Measurements from ENCODE around the gene ODAD4.
"Not testable (repeated sequence)": the region's sequence is repeated elsewhere in the genome, so short reads cannot be mapped to it uniquely, and the experiment has no call there.

Gene ODAD4

DNA sequence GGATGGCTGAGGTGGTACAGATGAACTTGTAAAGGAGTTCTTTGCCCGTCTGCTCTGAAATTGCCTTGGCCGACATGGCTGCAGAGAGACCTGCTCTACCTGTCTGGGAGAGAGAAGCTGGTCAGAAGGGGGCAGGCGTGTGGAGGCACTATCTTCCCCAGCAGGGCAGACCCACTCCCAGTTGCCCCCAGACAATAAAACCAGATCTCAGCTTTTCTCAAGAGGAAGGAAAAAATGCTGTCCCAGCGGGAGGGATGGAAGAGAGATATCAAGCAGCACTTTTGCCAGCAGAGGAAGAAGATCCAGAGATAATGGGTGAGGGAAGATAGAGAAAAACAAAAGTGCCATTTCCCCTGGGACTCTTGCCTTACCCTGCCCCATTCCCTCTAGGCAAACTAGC lies 16.6 kb upstream of the ODAD4 start:
- no peak for DNase-seq (ENCODE audit: low read depth in 1 of 2, low spot score in 1 of 2)

DNA sequence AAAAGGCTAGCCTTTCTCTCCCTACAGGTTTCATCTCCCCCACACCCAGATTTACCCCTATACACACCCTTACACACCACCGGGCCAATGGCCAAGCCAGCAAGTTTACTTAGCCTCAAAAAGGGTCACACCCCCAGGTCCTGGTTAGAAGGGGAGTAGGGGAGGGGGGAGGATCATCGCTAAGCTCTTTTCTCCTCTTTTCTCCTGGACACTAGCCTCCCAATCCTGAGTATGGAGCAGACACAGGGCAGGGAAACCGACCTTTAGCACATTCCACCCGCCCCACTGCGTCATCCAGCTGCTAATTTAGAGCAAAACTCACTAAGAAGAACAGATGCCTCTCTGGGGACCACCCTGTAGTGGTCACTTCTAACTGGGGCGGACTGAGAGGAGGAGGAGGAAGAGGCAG lies 16.1 kb upstream of the ODAD4 start:
- DNase-seq (ENCODE audit: low read depth in 1 of 2, low spot score in 1 of 2), result no peak

DNA sequence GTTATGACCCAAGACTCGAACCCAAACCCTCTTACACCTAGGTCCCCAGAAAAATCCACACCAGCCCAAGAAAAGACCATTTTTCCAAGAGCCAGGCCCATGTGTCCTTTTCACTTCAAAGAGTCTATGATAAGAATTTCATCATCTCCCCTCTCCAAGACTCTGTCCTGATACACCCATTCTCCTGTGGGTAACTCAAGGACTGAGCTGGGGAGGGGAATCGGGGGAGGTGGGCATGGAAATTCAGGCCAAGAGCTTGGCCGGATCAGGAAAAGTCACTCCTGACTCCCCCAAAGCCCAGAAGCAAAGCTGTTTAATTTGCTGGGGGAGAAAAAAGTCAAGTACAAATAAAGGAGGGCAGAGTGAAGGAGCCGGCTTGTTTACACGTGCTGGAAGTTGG lies 15.4 kb upstream of the ODAD4 start:
- DNase-seq (ENCODE audit: low read depth in 1 of 2, low spot score in 1 of 2), result no peak

DNA sequence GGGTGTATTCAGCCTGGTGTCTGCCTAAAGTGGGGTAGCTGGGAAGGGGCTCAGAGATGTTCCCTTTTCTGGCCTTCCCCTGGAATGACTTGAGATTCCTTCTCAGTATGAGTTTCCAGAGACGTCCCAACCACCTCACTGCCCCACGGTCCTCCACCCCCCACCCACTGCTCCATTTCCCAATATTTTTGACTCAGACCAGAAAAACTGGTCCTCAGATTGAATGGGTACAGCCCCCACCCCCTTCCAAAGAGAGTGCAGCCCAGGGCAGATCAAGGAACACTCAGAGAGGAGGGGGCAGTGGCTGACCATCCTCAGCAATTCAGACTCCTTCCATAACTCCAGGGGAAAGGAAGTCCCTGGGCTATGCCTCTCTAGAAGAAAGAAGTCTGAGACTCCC lies 14.9 kb upstream of the ODAD4 start:
- DNase-seq (ENCODE audit: low read depth in 1 of 2, low spot score in 1 of 2), result no peak

DNA sequence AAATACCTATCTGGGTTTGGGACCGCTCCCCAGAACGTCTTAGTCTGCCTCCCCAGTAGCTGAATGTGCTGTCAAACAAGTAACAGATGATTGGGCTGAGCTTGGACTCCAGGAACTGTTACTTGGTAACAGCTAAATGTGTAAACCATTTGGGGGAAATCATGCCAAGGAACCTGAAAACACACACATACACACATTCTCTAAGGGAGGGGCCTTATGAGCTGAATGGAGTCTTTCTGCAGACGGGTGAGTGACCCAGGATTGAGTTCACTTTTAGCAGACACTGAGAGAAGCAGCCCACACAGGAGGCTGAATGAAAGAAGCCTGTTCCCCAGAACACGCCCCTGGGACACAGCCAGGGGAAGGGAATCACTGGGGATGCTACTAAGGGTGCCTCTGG lies 13.2 kb upstream of the ODAD4 start:
- DNase-seq (ENCODE audit: low read depth in 1 of 2, low spot score in 1 of 2), result no peak

DNA sequence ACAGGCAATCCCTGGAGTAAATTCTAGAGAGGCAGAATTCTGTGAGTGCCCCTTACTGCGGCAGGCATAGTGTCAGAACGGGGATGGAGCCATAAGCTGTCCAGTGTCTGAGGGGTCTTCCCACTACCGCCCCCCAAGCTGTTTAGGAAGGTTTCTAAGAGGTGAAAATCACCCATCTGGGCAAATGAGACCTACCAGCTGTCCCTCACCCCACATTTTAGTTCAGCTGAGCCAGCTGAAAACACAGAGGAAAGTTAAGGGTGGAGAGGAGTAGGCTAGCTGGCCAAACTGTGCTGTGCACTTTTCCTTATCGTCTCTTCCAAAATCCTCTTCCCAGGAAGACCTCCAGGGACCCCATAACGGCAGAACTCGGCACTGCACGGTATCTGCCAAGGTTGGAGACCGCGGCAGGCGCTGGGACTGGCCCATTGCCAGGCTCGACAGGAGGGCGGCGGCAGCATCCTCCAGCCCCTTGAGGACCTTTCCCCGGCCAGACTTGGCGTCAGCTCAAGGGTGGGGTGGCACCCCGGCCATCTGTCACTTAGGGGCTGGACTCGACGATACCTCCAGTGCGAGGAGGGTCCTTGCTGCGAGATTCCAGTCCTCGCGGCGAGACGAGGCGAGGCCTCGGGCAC lies 12.6 kb upstream of the ODAD4 start:
- peak in 1 of 2 donors; percentile 20 for DNase-seq (ENCODE audit: low read depth in 1 of 2, low spot score in 1 of 2)

DNA sequence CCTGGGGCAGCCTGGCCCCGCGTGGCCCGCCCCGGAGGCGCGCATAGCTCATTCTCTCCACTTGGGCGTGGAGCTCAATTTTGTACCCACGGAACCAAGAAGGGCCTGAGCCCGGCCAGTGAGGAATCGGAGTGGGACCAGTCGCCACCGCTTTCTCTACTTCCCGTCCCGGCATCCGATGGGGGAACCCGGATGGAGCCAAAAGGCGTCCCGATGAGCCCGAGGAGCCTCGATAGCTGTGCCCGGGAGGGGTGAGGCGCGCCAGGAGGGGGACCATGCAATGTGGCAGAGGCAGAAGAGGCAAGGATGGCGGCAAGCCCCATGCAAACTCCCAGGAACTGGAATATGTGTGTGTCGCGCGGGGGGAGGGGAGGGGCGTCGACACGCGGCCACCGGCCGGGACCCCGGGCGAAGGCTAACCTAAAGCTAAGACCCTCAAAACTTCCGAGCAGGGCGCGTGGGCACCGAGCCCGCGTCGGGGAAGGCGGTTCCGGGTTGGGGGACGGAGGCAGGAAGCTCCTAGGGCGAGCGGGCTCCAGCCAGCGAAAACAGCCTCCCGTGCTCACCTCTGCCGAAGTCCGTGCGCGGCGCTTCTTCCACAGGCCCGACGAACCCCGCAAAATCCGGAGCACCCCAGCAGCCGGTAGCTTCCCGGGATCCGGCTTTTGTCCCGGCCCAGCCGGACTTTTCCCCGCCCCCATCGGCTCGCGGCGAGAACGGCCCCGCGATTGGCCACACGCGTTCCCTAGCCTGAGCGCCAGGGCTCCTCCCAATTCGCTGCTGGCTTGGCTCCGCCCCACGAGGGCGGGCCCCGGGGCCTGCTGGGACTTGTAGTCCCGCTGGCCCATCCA lies 11.9 kb upstream of the ODAD4 start, which contains the start of gene ACLY:
Gene ACLY, minus strand, starts transcription at position 638 of the 851 bp plus-strand sequence. CDS start 5,078 bp downstream, outside the sequence.
- DNase-seq (ENCODE audit: low read depth in 1 of 2, low spot score in 1 of 2), result peak; percentile 86 to 94

DNA sequence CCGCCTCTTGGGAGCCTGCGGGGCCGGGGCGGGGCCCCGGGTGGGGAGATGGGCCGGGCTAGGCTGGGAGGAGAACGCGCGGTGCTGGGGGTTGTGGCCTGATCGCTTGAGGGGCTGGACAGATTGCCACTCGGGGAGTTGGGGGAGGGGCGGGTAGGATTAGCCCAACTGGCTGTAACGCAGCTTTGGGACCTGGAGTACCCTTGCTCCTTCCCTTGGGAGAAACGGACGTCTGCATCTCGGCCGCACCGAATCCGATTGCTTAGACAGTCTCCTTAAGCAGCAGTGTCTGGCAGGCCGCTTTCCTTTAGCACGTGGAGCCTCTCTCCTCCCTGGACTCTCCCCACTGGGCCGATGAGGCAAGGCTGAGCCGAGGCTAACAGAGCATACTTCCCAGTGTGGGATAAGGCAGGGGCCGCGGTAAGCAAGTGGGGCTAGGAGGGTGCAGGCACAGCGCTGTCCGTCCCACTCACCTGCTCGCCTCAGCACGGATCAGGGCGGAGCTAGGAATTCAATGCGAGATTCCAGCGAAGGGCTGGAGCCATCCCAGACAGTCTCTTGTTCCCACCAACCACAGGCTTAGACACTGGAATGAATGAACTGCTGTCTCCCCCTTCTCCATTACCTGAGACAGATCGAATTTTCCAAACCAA lies 11.1 kb upstream of the ODAD4 start:
- no peak for DNase-seq (ENCODE audit: low read depth in 1 of 2, low spot score in 1 of 2)

DNA sequence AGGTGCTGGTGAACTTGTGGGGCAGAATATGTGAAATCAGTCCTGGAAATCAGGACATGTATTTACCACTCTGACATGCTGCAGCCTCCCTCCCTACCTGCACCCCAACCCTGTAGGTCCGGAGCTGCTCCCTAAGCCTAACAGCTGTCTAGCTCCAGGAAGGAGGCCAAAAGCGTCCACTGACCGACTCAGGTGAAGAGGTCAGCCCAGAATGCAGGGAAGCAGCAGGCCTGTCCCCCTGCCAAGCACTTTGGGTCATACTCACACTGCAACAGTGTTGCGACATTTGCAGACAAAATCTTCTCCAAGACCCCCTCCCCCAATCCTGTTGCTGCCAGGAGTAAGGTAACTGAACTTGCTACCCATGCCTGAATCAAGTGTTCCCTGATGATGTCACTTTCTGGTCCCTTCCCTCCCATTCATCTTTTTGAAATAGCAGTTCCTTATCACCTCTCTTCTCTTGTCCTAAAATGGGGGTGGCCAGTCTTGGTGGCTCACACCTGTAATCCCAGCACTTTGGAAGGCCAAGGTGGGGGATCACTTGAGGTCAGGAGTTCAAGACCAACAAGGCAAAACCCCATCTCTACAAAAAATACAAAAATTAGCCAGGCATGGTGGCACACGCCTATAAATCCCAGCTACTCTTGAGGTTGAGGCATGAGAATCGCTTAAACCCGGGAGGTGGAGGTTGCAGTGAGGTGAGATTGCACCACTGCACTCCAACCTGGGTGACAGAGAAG lies 10.4 kb upstream of the ODAD4 start:
- DNase-seq (ENCODE audit: low read depth in 1 of 2, low spot score in 1 of 2), result no peak

DNA sequence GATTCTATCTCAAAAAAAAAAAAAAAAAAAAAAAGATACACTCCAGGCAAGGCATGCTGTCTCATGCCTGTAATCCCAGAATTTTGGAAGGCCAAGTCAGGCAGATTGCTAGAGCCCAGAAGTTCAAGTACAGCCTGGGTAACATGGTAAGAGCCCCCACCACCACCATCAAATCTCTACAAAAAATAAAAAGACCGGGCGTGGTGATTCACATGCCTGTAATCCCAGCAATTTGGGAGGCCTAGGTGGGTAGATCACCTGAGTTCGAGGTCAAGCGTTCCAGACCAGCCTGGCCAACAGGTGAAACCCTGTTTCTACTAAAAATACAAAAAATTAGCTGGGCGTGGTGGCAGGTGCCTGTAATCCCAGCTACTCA lies 9.8 kb upstream of the ODAD4 start:
- no peak for DNase-seq (ENCODE audit: low read depth in 1 of 2, low spot score in 1 of 2)

DNA sequence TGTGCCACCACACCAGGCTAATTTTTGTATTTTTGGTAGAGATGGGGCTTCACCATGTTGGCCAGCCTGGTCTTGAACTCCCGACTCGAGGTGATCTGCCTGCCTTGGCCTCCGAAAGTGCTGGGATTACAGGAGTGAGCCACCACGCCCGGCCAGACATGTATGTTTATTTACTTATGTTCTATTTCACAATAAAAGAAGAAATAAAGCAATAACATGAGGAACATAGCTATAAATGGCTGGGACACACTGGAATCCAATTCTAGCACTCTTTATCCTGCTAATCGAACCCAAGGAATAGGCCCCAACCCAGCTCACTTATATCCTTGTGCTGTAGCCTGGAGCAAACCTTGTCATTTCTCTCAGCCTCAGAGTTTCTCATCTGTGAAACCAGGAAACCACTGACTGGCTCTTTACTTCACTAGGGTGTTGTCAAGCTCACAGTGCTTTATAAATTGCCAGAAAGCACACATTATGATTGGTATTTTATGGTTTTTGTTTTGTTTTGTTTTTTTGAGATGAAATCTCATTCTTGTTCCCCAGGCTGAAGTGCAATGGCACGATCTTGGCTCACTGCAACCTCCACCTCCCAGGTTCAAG lies 4.3 kb upstream of the ODAD4 start:
- DNase-seq (ENCODE audit: low read depth in 1 of 2, low spot score in 1 of 2), result no peak

DNA sequence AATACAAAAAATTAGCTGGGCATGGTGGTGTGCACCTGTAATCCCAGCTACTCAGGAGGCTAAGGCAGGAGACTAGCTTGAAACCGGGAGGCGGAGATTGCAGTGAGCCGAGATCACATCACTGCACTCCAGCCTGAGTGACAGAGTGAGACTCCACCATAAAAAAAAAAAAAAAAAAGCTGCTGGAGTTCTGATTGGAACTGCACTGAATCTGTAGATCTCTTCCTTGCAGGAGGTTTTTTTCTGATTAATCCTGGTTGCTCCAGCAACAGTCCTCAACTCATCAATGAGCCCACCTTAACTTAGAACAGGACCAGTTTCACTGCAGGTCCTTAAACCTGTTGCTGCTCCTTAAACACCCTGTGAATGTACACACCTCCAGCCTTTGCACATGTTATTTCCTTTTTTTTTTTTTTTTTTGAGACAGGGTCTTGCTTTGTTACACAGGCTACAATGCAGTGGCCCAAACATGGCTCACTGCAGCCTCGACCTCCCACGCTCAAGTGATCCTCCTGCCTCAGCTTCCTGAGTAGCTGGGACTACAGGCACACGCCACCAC lies 1.6 kb upstream of the ODAD4 start:
- no peak for DNase-seq (ENCODE audit: low read depth in 1 of 2, low spot score in 1 of 2)

DNA sequence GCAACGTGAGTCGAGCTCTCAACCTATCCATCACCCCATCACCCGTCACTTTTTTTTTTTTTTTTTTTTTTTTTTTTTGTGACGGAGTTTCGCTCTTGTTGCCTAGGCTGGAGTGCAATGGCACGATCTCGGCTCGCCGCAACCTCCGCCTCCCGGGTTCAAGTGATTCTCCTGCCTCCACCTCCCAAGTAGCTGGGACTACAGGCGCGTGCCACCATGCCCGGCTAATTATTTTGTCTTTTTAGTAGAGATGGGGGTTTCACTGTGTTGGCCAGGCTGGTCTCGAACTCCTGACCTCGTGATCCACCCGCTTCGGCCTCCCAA lies 378 bp downstream of the ODAD4 start:
- not testable (repeated sequence) for DNase-seq (ENCODE audit: low read depth in 1 of 2, low spot score in 1 of 2)

DNA sequence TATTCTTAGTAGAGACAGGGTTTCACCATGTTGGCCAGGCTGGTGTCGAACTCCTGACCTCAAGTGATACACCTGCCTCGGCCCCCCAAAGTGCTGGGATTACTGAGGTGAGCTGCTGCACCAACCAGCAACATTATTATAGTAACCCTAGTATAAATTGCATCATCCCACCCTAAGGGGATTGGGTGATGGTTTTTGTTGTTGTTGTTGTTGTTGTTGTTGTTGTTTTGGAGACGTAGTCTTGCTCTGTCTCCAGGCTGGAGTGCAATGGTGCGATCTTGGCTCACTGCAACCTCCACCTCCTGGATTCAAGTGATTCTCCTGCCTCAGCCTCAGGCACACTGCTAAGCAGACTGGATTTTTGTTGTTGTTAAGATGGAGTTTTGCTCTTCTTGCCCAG lies 1.3 kb downstream of the ODAD4 start:
- not testable (repeated sequence) for DNase-seq (ENCODE audit: low read depth in 1 of 2, low spot score in 1 of 2)

DNA sequence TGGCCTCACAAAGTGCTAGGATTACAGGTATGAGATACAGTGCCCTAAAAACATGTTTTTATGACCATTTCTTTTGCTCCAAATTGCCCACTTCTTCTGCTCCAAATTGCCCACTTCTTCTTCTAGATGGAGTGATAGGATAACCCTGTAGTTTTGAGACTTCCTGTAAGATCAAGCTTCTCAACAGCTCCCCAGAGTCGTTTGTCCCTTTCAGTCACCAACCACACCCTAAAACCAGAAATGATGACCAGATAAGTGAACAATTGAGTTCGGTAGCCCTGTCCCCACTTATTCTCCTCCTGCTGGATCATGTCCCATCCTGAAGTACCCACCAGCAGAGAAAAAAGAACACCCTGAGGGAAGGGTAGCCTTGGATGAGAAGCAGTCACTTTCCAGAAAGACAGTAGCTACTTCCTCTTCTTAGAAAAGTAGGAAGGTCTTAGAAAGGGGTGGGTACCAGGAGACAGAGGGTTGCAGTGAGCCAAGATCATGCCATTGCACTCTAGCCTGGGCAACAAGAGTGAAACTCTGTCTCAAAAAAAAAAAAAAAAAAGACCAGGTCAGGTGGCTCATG lies 2.5 kb downstream of the ODAD4 start:
- no peak for DNase-seq (ENCODE audit: low read depth in 1 of 2, low spot score in 1 of 2)

DNA sequence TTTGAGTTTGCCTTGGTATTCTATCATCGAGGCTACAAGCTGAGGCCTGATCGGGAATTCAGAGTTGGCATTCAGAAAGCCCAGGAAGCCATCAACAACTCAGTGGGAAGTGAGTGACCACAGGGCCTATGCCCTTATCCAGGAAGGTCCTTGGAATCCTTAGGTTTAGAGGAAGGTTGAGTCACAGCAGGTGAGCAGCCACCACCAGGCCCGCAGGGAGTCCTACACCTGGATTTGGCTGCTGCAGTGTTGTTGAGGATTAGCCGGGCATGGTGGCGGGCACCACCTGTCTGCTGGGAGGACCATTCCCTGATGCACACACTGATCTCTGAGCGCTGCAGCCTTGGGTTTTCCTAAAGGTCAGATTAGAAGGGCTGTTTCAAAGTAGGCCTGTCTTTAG lies 5.2 kb downstream of the ODAD4 start:
- no peak for DNase-seq (ENCODE audit: low read depth in 1 of 2, low spot score in 1 of 2)

DNA sequence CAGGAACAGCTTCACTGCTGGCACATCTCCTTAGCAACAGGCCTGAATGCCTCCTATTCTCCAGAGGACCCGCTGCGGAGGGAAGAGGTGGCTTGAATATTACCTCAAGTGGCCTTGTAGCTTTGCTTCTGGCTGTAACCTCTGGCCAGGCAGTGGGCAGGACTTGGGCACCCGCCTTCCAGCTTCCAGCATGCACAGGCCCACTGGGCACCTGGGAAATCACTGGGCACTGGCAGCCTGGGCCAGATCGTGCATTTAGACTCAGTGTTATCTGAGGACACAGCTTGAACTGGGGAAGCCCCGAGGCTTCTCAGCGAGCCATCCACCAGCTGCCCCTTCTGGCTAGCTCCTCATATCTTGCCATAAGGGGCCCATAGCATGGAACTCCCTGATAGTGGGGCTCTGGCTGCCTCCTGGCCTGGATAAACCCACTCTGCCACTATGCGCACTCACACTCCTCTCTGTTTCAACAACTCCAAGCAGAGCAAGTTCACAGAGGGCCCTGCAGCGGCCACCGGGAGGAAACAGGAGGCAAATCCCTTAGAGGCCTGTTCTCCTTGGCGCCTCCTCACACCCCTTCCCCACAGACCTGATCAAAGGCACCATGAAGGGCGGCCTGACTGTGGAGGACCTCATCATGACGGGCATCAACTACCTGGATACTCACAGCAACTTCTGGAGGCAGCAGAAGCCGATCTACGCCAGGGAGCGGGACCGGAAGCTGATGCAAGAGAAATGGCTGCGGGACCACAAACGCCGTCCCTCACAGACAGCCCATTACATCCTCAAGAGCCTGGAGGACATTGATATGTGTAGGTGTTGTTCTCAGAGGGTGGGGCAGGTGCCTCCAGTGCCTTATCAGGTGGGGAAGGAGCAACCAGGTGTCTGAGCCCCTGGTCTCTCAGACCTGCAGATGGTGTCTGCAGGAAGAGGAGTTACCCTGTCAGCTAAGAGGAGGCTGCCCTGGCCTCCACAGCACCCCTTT lies 7.8 kb downstream of the ODAD4 start:
- no peak for DNase-seq (ENCODE audit: low read depth in 1 of 2, low spot score in 1 of 2)

DNA sequence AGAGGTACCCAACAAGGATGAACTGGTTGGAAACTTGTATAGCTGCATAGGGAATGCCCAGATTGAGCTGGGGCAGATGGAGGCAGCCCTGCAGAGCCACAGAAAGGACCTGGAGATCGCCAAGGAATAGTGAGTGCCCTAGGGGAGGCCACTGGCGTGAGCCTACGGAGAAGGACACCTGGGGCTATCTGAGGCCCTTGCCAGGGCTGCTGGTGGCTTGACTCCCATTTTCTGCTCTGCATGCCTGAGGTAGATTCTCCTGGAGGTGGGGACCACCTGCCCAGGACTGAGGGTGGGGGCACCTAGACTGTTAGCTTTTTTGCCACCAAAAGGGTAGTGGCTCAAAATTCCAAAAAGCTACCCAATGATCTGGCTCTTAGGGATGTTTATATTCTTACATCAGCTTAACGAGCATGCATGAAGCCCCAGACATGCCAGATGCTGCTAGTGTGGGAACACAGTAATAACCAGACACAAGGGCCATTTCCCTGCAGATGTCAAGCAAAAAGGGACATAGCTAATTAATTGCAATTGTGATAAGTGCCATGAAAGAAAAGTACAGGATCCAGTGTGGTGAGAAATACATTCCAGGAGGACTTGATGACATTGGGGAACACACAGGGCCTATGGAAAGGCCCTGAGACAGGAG lies 8.8 kb downstream of the ODAD4 start:
- no peak for DNase-seq (ENCODE audit: low read depth in 1 of 2, low spot score in 1 of 2)

DNA sequence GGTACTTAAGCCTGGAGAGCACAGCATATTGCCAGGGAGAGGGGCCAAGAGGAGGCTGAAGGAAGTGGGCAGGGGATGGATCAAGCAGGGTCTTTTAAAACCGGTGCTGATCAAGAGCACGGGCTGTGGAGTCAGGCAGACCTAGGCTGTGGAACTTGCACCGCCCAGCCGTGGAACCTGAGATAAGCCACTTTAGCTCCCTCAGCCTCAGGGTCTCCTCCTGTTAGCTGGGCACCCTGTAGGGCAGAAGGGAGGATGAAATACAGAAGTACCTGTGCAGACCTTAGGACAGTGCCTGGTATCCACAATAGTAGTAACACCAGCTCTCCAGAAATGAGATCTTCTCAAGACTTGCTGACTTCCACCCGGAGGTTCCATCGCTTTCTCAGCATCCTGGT lies 9.3 kb downstream of the ODAD4 start:
- no peak for DNase-seq (ENCODE audit: low read depth in 1 of 2, low spot score in 1 of 2)

Measured in activated T-helper 1 cell treated with anti-CD3 and anti-CD28 coated beads, Interleukin-2, amount 50 U/mL, for 16 hours (primary cell).